Loucy (cell line): Measurements from ENCODE around the gene WBP1L.

Experiments
- H2AFZ ChIP-seq: fragments of 200-600 bp; sonication (generic); 2 replicates; pipeline ENCODE4 v1.6.0; 2016; ENCODE audit warnings: antibody characterized with exemption, mild to moderate bottlenecking, low read length, moderate library complexity
- H3F3A ChIP-seq: fragments of 200-600 bp; 2 replicates; pipeline ENCODE4 v1.6.0; 2016; ENCODE audit warnings: antibody characterized with exemption, low read depth, mild to moderate bottlenecking
- H3K27me3 ChIP-seq: fragments of 200-600 bp; sonication (generic); 2 replicates; pipeline ENCODE4 v1.6.1; 2014; ENCODE audit warnings: low read length, mild to moderate bottlenecking; ENCODE audit not compliant: insufficient read depth, poor library complexity, severe bottlenecking
- H3K36me3 ChIP-seq: fragments of 200-600 bp; sonication (generic); 2 replicates; pipeline ENCODE4 v1.6.1; 2016; ENCODE audit warnings: low read length; ENCODE audit not compliant: insufficient read depth
- H3K4me1 ChIP-seq: fragments of 200-600 bp; sonication (generic); 2 replicates; pipeline ENCODE4 v1.5.1; 2014; ENCODE audit warnings: low read length, mild to moderate bottlenecking; ENCODE audit not compliant: insufficient read depth, poor library complexity, severe bottlenecking
- H3K4me2 ChIP-seq: fragments of 200-600 bp; sonication (generic); 2 replicates; pipeline ENCODE4 v1.6.0; 2014; ENCODE audit warnings: antibody characterized with exemption, low read length, low read depth, mild to moderate bottlenecking; ENCODE audit not compliant: poor library complexity, severe bottlenecking
- H3K4me3 ChIP-seq: fragments of 200-600 bp; sonication (generic); 2 replicates; pipeline ENCODE4 v1.5.1; 2014; ENCODE audit warnings: low read length, mild to moderate bottlenecking, mixed read lengths; ENCODE audit not compliant: poor library complexity, severe bottlenecking
- H3K79me2 ChIP-seq: fragments of 200-600 bp; sonication (generic); 2 replicates; pipeline ENCODE4 v1.6.1; 2014; ENCODE audit warnings: low read length; ENCODE audit not compliant: insufficient read depth
- H3K9ac ChIP-seq: fragments of 200-600 bp; sonication (generic); 2 replicates; pipeline ENCODE4 v1.6.0; 2014; ENCODE audit warnings: mild to moderate bottlenecking, low read depth, low read length, moderate library complexity; ENCODE audit not compliant: poor library complexity, severe bottlenecking
- H3K9me2 ChIP-seq: fragments of 200-600 bp; sonication (generic); replicated peaks from 2 replicates; pipeline ENCODE4 v1.6.1; 2016; ENCODE audit warnings: low read depth, low read length, mixed read lengths
- H3K9me3 ChIP-seq: fragments of 200-600 bp; sonication (generic); 2 replicates; pipeline ENCODE4 v1.6.1; 2014; ENCODE audit warnings: mild to moderate bottlenecking, antibody characterized with exemption, low read length, low read depth; ENCODE audit not compliant: insufficient read depth
- H4K20me1 ChIP-seq: fragments of 200-600 bp; sonication (generic); 2 replicates; pipeline ENCODE4 v1.6.0; 2014; ENCODE audit warnings: antibody characterized with exemption, low read length, mild to moderate bottlenecking; ENCODE audit not compliant: insufficient read depth, poor library complexity, severe bottlenecking
- EZH2phosphoT487 ChIP-seq: fragments of 200-600 bp; IDR thresholded peaks from 2 replicates; pipeline ENCODE4 v1.6.1; 2018; ENCODE audit warnings: antibody characterized with exemption, mild to moderate bottlenecking, moderate library complexity, borderline replicate concordance
- TF ChIP-seq, protein P1 (sequence below): fragments of 200-600 bp; sonication (generic); conservative IDR thresholded peaks from 2 replicates; pipeline ENCODE4 v1.5.1; 2014; ENCODE audit warnings: mild to moderate bottlenecking, antibody characterized with exemption, low read length

WBP1L gene

DNA sequence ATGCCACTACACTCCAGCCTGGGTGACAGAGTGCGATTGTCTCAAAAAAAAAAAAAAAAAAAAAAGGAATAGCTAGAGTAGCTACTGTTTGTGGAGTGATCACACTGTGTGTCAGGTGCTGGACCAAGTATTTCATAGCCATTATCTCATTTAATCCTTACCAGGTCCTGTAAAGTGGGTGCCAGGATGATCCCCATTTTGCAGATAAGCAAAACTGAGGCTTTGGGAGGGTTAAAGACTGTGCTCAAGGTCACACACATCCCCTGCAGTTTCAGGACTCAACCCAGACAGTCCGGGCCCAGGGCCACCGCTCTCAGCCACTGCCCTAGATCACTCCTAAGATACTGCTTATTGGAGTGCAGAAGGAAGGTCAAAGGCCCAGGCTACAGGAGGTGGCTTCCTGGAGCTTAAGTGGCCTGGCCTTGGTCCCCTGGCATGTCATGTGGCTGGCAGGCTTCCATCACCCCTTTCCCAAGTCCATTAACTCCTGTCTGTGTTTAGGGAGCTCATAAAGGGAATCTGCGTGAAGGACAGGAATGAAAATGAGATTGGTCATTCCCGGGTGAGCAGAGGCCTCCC lies 12.4 kb upstream of the WBP1L start:
- Histone ChIP-seq H3K27me3 (no peaks in the 10 kb centered on the region), H3K9me3 (no peaks in the 10 kb centered on the region), H2AFZ (no peak overlapping the region), H3K9ac (no peak overlapping the region), H3F3A (no peaks in the 10 kb centered on the region), H3K79me2 (peaks cover 1% of the 10 kb centered on the region; the same call in 1 of the 2 replicates), H3K9me2 (no peaks in the 10 kb centered on the region), H3K36me3 (peaks cover 45% of the 10 kb centered on the region; the same call in 1 of the 2 replicates), H3K4me2 (no peak overlapping the region), H3K4me1 (no peaks in the 10 kb centered on the region), H4K20me1 (no peaks in the 10 kb centered on the region), H3K4me3 (no peak overlapping the region)
- TF ChIP-seq, protein P1, sequence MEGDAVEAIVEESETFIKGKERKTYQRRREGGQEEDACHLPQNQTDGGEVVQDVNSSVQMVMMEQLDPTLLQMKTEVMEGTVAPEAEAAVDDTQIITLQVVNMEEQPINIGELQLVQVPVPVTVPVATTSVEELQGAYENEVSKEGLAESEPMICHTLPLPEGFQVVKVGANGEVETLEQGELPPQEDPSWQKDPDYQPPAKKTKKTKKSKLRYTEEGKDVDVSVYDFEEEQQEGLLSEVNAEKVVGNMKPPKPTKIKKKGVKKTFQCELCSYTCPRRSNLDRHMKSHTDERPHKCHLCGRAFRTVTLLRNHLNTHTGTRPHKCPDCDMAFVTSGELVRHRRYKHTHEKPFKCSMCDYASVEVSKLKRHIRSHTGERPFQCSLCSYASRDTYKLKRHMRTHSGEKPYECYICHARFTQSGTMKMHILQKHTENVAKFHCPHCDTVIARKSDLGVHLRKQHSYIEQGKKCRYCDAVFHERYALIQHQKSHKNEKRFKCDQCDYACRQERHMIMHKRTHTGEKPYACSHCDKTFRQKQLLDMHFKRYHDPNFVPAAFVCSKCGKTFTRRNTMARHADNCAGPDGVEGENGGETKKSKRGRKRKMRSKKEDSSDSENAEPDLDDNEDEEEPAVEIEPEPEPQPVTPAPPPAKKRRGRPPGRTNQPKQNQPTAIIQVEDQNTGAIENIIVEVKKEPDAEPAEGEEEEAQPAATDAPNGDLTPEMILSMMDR = no peak
- TF ChIP-seq EZH2phosphoT487 = no peak

DNA sequence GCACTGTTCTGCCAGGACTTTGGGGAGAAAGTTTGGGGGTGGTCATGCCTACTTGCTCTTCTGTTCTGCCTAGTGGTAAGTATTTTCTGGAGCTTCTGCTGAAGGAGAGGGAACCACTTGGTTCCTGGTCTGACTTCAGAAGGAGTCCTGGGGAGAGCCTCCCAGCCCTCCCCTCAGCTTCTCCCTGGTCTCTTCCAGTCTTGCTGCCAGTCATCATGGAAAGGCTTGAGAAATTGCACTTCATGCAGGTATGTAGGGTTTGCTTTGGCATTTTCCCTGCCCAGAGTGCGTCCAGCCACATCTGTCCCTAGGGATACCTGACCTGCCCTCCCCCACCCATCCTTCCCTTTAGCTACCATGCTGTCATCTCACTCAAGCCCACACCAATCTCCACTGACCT lies 11.1 kb upstream of the WBP1L start:
- no peak overlapping the region for H2AFZ ChIP-seq
- no peak overlapping the region for H3K4me3 ChIP-seq
- H3K36me3 ChIP-seq = peaks cover 39% of the 10 kb centered on the region; the same call in 1 of the 2 replicates
- peaks cover 2% of the 10 kb centered on the region for H3K4me1 ChIP-seq
- TF ChIP-seq, protein P1 = no peak
- no peak for TF ChIP-seq EZH2phosphoT487
- no peak overlapping the region for H3K4me2 ChIP-seq
- no peaks in the 10 kb centered on the region for H3K9me3 ChIP-seq
- no peaks in the 10 kb centered on the region for H3K9me2 ChIP-seq
- no peak overlapping the region for H3K9ac ChIP-seq
- no peaks in the 10 kb centered on the region for H3K79me2 ChIP-seq
- H4K20me1 ChIP-seq = no peaks in the 10 kb centered on the region
- no peaks in the 10 kb centered on the region for H3K27me3 ChIP-seq
- no peaks in the 10 kb centered on the region for H3F3A ChIP-seq

DNA sequence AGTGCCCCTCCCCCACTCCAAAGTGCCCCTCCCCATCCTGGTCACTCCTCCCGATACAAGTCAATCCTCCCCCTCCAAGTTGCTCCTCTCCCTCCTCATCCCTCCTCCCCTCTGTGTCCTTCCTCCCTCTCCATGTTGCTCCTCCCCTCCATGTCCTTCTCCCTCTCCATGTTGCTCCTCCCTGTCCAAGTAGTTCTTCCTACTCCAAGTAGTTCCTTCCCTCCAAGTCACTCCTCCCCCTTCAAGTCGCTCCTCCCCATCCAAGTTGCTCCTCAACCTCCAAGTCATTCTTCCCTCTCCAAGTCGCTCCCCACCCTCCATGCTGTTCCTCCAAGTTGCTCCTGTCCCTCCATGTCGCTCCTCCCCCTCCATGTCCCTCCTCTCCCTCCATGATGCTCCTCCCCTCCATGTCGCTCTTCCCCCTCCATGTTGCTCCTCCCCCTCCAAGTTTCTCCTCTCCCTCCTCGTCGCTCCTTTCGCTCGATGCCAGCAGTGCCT lies 8.6 kb upstream of the WBP1L start:
- H4K20me1 ChIP-seq = no peaks in the 10 kb centered on the region
- no peaks in the 10 kb centered on the region for H3K9me3 ChIP-seq
- H3K4me1 ChIP-seq = peaks cover 26% of the 10 kb centered on the region
- H3K4me3 ChIP-seq = no peak overlapping the region
- no peaks in the 10 kb centered on the region for H3K79me2 ChIP-seq
- no peaks in the 10 kb centered on the region for H3K27me3 ChIP-seq
- no peaks in the 10 kb centered on the region for H3K9me2 ChIP-seq
- TF ChIP-seq, protein P1 = no peak
- TF ChIP-seq EZH2phosphoT487 = no peak
- no peaks in the 10 kb centered on the region; the same call in 1 of the 2 replicates for H3F3A ChIP-seq
- H3K36me3 ChIP-seq = peaks cover 28% of the 10 kb centered on the region; the same call in 1 of the 2 replicates
- H3K4me2 ChIP-seq = no peak overlapping the region
- H3K9ac ChIP-seq = no peak overlapping the region
- H2AFZ ChIP-seq = no peak overlapping the region
